DOHH2 (cell line): ENCODE data around the gene TMED10.

ENCODE experiments used
- H3F3A ChIP-seq: fragments of 200-600 bp; sonication (generic), shearing (Covaris generic); 2 replicates; pipeline ENCODE4 v1.6.0; 2016; ENCODE audit warnings: antibody characterized with exemption, mild to moderate bottlenecking; ENCODE audit not compliant: control insufficient read depth, insufficient read depth
- H3K27ac ChIP-seq: fragments of 200-600 bp; sonication (generic); 2 replicates; pipeline ENCODE4 v1.5.1; 2014; ENCODE audit warnings: low read depth, mild to moderate bottlenecking, low read length, moderate library complexity
- H3K27me3 ChIP-seq: fragments of 200-600 bp; sonication (generic); 2 replicates; pipeline ENCODE4 v1.6.1; 2014; ENCODE audit warnings: mild to moderate bottlenecking, low read length, mixed read lengths; ENCODE audit not compliant: control insufficient read depth
- H3K36me3 ChIP-seq: fragments of 200-600 bp; sonication (generic); 2 replicates; pipeline ENCODE4 v1.6.1; 2014; ENCODE audit warnings: mild to moderate bottlenecking, low read length, moderate library complexity, mixed read lengths; ENCODE audit not compliant: control insufficient read depth
- H3K4me1 ChIP-seq: fragments of 200-600 bp; sonication (generic); 2 replicates; pipeline ENCODE4 v1.6.1; 2014; ENCODE audit warnings: mild to moderate bottlenecking, low read length, mixed read lengths; ENCODE audit not compliant: control insufficient read depth
- H3K4me2 ChIP-seq: fragments of 200-600 bp; sonication (generic); 2 replicates; pipeline ENCODE4 v1.6.0; 2014; ENCODE audit warnings: mild to moderate bottlenecking, low read length, moderate library complexity
- H3K4me3 ChIP-seq: fragments of 200-600 bp; sonication (generic); 2 replicates; pipeline ENCODE4 v1.5.1; 2014; ENCODE audit warnings: mild to moderate bottlenecking, low read length, mixed read lengths
- H3K79me2 ChIP-seq: fragments of 200-600 bp; sonication (generic); 2 replicates; pipeline ENCODE4 v1.6.1; 2014; ENCODE audit warnings: mild to moderate bottlenecking, low read length, mixed read lengths; ENCODE audit not compliant: control insufficient read depth
- H3K9me2 ChIP-seq: fragments of 200-600 bp; sonication (generic); replicated peaks from 2 replicates; pipeline ENCODE4 v1.6.1; 2014; ENCODE audit warnings: mild to moderate bottlenecking, low read length, mixed read lengths; ENCODE audit not compliant: control insufficient read depth
- H3K9me3 ChIP-seq: fragments of 200-600 bp; sonication (generic); 2 replicates; pipeline ENCODE4 v1.6.1; 2014; ENCODE audit warnings: antibody characterized with exemption, low read length, mixed read lengths; ENCODE audit not compliant: control insufficient read depth, insufficient read depth
- H4K20me1 ChIP-seq: fragments of 200-600 bp; sonication (generic); 2 replicates; pipeline ENCODE4 v1.6.0; 2014; ENCODE audit warnings: low read depth, mild to moderate bottlenecking, antibody characterized with exemption, low read length, moderate library complexity; ENCODE audit not compliant: control insufficient read depth, insufficient read depth
- CTCF ChIP-seq: fragments of 200-600 bp; sonication (generic); IDR thresholded peaks from one replicate; pipeline ENCODE4 v1.5.1; 2014; ENCODE audit warnings: antibody characterized with exemption, mild to moderate bottlenecking, low read depth, low read length; ENCODE audit not compliant: poor library complexity, severe bottlenecking
- EZH2phosphoT487 ChIP-seq: fragments of 200-600 bp; sonication (generic); IDR thresholded peaks from 2 replicates; pipeline ENCODE4 v1.6.1; 2017; ENCODE audit warnings: borderline replicate concordance, mild to moderate bottlenecking, antibody characterized with exemption, low read length, moderate library complexity, mixed read lengths

The TMED10 gene

DNA sequence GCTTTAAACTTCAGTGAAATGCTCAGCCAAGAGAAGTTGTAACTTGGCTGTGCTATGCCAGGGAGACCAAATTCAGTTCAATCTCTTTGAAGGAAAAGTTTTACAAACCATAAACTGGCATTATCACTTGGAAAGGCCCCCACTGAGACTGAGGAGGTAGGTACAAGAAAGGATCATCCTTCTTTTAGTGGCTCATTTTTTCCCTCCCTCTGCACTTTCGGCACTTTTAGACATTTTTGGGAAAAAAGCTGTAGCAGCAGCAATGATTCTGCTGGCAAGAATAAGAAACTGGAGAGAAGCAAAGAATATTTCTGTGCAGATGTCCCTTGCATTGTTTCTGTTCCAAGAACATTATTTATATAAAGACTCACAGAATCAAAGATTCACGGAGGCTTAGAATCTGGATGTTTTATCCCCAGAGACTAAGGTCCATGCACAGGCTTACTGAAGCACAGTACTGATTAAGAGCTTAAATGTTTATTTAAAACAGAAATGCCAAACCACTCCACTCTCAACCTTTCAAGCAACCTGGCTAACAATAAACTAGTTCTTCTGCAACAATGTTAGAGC is 94.7 kb downstream of the TMED10 start:
- TF ChIP-seq EZH2phosphoT487 (no peak), CTCF (no peak)
- Histone ChIP-seq H3K4me2 (no peak overlapping the region), H3F3A (0 out of 2 replicates have a peak, but pooled peaks cover 3% of the 10 kb centered on the region), H3K36me3 (peaks cover 54% of the 10 kb centered on the region), H3K27ac (no peak overlapping the region), H4K20me1 (no peaks in the 10 kb centered on the region), H3K4me1 (no peaks in the 10 kb centered on the region), H3K9me2 (no peaks in the 10 kb centered on the region), H3K4me3 (no peak overlapping the region), H3K27me3 (no peaks in the 10 kb centered on the region), H3K9me3 (no peaks in the 10 kb centered on the region), H3K79me2 (no peaks in the 10 kb centered on the region)
